CMK (cell line): ENCODE results near the gene CDSN.
"Not testable (repeated sequence)": the region's sequence is repeated elsewhere in the genome, so short reads cannot be mapped to it uniquely, and the experiment has no call there.

Source experiments
- DNase-seq: peaks from one replicate; pipeline ENCODE4 v3.0.0-alpha.2; 2010; ENCODE audit warnings: low read depth

Gene CDSN

DNA sequence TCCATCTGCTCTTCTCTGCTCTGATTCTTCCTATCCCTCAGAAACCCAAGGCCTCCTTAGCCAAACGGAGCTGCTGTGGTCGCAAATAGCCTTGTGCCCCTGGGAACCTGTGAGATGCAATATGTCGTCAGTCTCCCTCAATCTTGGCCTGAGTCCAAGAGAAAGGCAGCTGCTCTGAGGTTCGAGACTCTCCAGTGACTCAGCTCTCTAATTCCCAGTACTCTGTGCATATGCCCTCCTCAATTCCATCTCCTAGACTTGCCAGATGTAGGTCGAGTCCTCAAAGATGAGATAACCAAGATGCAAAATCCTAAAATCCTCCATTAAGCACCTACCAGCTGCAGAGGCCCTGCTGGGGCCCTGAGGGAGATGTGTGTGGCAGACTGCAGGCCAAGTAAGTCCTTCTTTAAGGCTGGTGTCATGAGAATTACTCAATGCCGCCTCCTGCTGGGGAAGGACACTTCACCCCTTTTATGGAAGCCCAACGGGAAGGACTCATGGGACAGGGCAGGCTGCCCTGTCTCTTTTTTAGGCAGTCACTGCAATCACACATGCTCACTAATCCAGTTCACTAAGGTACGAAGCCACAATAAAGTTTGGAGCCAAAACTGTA is 36.4 kb downstream of the CDSN start:
- peak; percentile 56 for DNase-seq

- no peak for DNase-seq
Observed at GRCh38 chr6:31081872-31082271, 38.4 kb downstream of the CDSN start.

- no peak for DNase-seq
Observed at GRCh38 chr6:31079656-31080261, 40.5 kb downstream of the CDSN start.

GRCh38 chr6:31076611-31077010 is 43.6 kb downstream of the CDSN start:
- no peak for DNase-seq

- no peak for DNase-seq
Observed at GRCh38 chr6:31075528-31075927, 44.7 kb downstream of the CDSN start.

- no peak for DNase-seq
Observed at GRCh38 chr6:31074401-31074800, 45.8 kb downstream of the CDSN start.

GRCh38 chr6:31070711-31071197 is 49.5 kb downstream of the CDSN start:
- DNase-seq = no peak

DNA sequence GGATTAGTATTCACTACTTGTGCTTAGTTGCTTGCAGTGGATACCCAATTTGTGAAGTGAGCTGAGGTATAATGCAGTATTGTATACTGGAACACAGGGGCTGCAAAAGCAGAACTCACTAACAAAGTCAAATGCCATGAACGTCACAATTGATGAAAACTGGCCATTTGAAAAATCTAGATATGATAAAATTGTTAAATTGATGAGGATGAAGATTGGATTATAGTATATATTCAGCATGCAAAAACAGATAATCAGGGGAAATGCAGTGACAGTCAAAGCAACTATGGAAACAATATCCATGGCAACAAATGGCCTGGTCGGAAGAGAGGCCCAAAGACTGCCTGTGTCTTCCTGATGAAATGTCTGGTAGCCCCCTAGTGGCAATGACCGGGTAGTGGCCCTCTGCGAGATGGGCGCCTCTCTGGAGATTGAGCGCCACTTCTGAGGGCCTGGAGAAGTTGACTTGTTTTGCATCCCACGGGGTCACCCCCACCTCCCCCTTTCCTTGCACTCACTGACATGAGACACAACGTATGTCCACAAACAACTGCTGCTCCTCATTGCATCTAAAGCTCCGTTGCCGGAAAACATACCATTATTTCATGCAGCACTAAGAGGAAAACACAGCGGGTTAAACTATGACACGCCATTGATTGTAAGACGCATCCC is 51.4 kb downstream of the CDSN start:
- peak; percentile 43 for DNase-seq

- not testable (repeated sequence) for DNase-seq
Observed at GRCh38 chr6:31067891-31068668, 52.2 kb downstream of the CDSN start.

DNA sequence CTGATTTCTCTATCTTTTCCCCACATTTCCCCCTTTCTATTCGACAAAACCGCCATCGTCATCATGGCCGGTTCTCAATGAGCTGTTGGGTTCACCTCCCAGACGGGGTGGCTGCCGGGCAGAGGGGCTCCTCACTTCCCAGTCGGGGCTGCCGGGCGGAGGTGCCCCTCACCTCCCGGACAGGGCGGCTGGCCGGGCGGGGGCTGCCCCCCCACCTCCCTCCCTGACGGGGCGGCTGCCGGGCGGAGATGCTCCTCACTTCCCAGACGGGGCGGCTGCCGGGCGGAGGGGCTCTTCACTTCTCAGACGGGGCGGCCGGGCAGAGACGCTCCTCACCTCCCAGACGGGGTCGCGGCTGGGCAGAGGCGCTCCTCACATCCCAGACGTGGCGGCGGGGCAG is 53.2 kb downstream of the CDSN start:
- DNase-seq = not testable (repeated sequence)

DNA sequence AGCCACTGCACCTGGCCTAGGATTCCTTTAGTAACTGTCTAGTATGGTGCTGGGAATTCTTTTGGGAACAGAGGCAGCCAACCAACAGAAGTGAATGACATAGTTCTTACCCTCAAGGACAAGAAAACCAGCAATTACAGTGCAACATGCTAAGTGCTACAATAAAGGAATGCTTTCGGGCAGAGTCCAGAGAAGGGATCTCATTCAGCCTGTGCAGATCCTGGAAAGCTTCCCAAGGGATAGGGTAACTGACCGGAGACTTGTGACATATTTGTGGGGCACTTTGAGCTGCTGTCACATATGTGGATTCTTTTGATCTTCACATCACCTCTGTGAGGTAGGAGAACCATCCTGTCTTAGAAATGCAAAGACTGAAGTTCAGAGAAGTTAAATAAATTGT is 54.7 kb downstream of the CDSN start:
- DNase-seq = no peak
